RWPE2 (cell line): Measurements from ENCODE around the gene TMEM131L.

Source experiments
- ATAC-seq: fragments of 200-7000 bp; cut with Tn5 transposase; 3 replicates; pipeline ENCODE4 v1.9.1; 2021; ENCODE audit warnings: low read depth
- DNase-seq: peaks from one replicate; pipeline ENCODE4 v3.0.0-alpha.2; 2020; ENCODE audit warnings: low spot score
- H3K27ac ChIP-seq: fragments of 450-650 bp; 2 replicates; pipeline ENCODE4 v1.5.1; 2017; ENCODE audit warnings: mild to moderate bottlenecking; ENCODE audit not compliant: poor library complexity, severe bottlenecking
- H3K27me3 ChIP-seq: fragments of 250-450 bp; sonication (Bioruptor Pico); 2 replicates; pipeline ENCODE4 v1.5.1; 2021; ENCODE audit warnings: mild to moderate bottlenecking, moderate library complexity; ENCODE audit not compliant: insufficient read depth, poor library complexity, severe bottlenecking
- H3K36me3 ChIP-seq: fragments of 250-450 bp; sonication (Bioruptor Pico); 2 replicates; pipeline ENCODE4 v1.5.1; 2020; ENCODE audit warnings: low read depth, mild to moderate bottlenecking, moderate library complexity
- H3K4me1 ChIP-seq: fragments of 250-450 bp; sonication (Bioruptor Pico); 2 replicates; pipeline ENCODE4 v1.5.1; 2021; ENCODE audit warnings: mild to moderate bottlenecking, moderate library complexity; ENCODE audit not compliant: insufficient read depth, poor library complexity, severe bottlenecking
- H3K4me3 ChIP-seq: fragments of 250-450 bp; sonication (Bioruptor Pico); 2 replicates; pipeline ENCODE4 v1.5.1; 2021; ENCODE audit warnings: mild to moderate bottlenecking, moderate library complexity; ENCODE audit not compliant: severe bottlenecking
- H3K9me3 ChIP-seq: fragments of 250-450 bp; sonication (Bioruptor Pico); 2 replicates; pipeline ENCODE4 v1.5.1; 2021; ENCODE audit warnings: mild to moderate bottlenecking, moderate library complexity; ENCODE audit not compliant: severe bottlenecking
- CTCF ChIP-seq: fragments of 450-650 bp; IDR thresholded peaks from one replicate; pipeline ENCODE4 v1.5.1; 2017; ENCODE audit warnings: mild to moderate bottlenecking, moderate library complexity; ENCODE audit not compliant: poor library complexity, severe bottlenecking

Gene TMEM131L

GRCh38 chr4:153534792-153535629 is 68.9 kb downstream of the TMEM131L start:
- DNase-seq, result no peak
- no peaks in the 10 kb centered on the region for H3K27me3 ChIP-seq
- H3K4me1 ChIP-seq, result no peaks in the 10 kb centered on the region
- no peaks in the 10 kb centered on the region for H3K36me3 ChIP-seq
- no peak overlapping the region for H3K27ac ChIP-seq
- no peaks in the 10 kb centered on the region for H3K9me3 ChIP-seq
- no peak overlapping the region for H3K4me3 ChIP-seq
- no peak for ATAC-seq
- no peak for TF ChIP-seq CTCF

- Histone ChIP-seq H3K27ac (no peak overlapping the region), H3K36me3 (no peaks in the 10 kb centered on the region), H3K9me3 (no peaks in the 10 kb centered on the region), H3K4me1 (no peaks in the 10 kb centered on the region), H3K27me3 (no peaks in the 10 kb centered on the region), H3K4me3 (no peak overlapping the region)
- ATAC-seq (no peak), DNase-seq (no peak)
- TF ChIP-seq CTCF, result no peak
These were observed 69.8 kb downstream of the TMEM131L start for GRCh38 chr4:153535772-153536513.

GRCh38 chr4:153537493-153537960 is 71.4 kb downstream of the TMEM131L start:
- Histone ChIP-seq H3K36me3 (no peaks in the 10 kb centered on the region), H3K27ac (no peak overlapping the region), H3K4me3 (no peak overlapping the region), H3K27me3 (no peaks in the 10 kb centered on the region), H3K4me1 (no peaks in the 10 kb centered on the region), H3K9me3 (no peaks in the 10 kb centered on the region)
- DNase-seq, result no peak
- no peak for TF ChIP-seq CTCF
- ATAC-seq, result no peak

- no peak for TF ChIP-seq CTCF
- H3K9me3 ChIP-seq, result no peaks in the 10 kb centered on the region
- no peaks in the 10 kb centered on the region for H3K36me3 ChIP-seq
- ATAC-seq (no peak), DNase-seq (no peak)
- H3K27ac ChIP-seq, result no peak overlapping the region
- no peaks in the 10 kb centered on the region for H3K27me3 ChIP-seq
- H3K4me1 ChIP-seq, result no peaks in the 10 kb centered on the region
- no peak overlapping the region for H3K4me3 ChIP-seq
These were observed 72.6 kb downstream of the TMEM131L start for GRCh38 chr4:153538487-153539357.
